Measurements from ENCODE around the gene SNCAIP.

Gene SNCAIP

DNA sequence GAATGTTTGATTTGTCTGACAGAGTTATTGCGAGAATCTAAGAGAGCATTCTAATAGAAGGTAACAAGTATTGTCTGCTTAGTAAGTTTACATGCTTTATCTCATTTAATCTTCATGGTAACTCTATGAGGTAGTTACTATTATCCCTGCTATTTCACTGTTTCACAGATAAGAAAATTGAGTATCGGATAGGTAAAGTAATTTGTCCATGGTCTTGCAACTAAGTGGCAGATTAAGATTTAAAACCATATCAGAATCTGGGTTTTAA is 118.2 kb downstream of the SNCAIP start:
- DNase-seq, result no peak

DNA sequence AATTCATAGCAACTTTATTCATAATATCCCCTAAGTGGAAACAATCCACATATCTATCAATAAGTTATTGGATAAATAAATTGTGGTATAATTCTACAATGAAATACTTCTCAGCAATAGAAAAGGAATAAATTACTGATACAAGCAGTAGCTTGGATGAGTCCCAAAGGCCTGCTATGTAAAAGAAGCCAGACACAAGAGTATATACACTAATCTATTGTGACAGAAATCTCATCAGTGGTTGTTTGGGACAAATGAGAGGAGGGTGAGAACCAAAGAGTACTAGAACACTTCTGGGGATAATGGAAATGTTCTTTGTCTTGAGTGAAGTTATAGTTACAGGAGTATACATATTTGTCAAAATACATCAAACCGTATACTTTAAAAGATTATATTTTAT is 119.3 kb downstream of the SNCAIP start:
- DNase-seq, result no peak

DNA sequence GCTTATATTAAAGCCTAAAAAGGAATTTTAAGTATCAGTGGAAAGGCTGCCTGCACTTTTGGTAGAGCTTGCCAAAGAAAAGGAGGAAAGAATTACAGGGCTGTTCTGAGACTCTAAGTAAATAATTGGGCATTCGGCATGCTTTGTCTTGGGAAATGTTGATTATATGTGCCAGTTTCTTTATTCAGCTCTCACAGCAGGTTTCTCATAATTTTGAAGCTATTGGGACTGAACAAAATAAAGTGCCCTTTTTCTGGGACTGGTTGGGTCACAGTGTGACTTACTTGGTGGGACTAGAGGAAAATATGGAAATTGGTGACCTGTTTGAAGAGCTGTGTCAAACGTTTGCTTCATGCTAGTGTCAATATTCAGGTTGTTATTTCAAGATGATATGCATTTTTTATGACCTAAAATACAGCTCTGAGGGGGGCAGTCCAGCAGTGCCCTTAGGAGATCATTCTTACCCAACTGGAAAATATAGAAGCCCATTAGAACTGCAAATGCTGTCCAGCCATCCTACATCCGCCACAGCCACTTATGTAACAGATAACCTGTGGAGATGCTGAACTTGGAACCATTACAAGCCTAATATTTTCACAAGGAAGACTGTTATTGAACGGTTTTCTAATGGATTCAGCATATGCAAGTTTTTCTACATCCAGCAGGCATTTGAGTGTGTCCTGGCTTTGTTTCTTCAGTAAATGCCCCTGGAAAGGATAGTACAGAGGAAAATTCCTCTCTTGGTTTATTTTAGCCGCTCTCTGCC is 122.4 kb downstream of the SNCAIP start:
- DNase-seq, result no peak

DNA sequence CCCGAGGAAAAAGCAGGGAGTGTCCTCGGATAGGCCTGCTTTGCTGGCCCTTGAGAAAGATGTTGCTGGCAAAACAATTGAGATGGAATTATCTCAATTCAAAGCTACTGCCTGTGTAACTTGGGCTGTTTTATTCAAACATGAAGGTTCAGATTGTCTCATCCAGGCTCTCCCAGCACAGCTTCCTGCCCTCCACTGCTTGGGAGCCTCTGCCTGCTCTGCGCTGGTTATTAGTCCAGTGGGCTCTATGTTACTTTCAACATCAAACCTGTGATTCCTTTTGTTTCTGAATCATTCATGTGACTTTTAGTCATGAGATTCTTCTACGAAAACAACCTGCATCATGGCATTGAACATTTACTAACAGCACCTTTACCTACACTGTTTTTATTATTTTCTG is 123.2 kb downstream of the SNCAIP start:
- DNase-seq, result no peak

DNA sequence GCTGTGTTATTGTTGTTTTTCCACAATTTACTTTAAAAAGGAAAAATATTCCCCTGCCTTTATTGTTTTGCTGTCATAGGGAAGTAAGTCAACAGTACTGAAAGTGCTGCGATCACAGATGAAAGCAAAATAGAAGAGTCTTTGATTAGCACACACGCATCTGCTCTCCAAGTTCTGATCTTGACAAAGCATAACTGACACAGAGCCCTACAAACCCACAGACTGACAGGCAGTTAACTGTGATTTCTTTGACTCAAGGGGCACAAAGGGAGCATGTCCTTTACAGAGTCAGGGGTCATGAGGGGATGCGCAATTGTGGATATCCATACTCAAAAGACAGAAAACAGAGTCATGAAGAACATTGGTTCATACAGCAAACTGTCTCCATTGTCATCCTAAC is 123.7 kb downstream of the SNCAIP start:
- DNase-seq, result no peak

DNA sequence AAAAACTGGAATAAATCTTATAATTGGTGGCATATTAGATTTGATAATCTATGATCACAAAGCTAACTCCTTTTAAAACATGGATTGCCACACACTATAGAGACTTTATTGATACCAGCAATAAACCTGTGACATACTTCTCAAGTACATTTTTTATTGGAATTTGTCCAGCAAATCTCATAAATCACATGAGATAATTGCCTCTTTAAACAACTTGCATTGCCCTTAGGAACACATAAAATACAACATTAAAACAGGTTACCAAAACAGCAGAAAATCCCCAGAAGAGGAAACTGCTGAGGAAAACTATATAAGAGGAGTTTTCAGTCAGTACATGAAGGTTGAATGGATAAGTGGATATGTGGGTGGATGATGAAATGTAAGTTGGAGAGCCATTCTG is 124.6 kb downstream of the SNCAIP start:
- no peak for DNase-seq

DNA sequence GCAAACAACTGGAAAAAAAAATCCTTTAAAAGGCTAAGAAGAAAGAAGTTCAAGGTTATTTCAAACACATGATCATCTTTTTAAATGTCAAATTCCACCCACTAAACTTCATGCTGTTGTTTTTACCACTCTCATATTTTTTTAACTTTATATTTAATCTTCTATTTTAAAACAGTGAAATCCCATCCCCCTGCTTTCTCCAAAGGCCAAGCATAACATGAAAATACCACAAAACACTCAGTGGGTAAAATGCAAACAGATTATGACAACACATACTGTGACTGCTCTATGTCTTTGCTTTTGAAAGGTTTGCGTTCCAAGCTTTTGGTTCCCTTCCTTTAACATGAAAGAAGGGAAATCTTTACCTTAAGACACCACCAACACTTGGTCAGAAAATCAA is 127.6 kb downstream of the SNCAIP start:
- no peak for DNase-seq

DNA sequence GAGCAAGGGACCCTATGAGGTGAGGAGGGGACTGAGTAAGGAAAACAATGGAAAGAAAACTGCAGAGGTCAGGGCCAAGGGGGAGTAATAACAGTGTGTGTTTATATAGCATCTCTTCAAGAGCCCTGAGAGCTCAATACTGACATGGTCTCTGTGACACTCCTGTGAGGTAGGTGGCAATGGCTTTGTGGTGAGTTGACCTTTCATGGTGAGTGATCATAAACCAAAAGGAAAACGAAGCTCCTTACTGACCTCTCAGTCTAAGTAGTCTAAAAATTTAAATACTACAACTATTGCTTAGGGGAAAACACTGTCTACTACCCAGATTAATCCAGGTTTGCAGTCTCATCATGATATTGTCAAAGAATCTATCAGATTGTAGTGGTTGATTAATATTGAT is 130.9 kb downstream of the SNCAIP start:
- DNase-seq, result no peak

DNA sequence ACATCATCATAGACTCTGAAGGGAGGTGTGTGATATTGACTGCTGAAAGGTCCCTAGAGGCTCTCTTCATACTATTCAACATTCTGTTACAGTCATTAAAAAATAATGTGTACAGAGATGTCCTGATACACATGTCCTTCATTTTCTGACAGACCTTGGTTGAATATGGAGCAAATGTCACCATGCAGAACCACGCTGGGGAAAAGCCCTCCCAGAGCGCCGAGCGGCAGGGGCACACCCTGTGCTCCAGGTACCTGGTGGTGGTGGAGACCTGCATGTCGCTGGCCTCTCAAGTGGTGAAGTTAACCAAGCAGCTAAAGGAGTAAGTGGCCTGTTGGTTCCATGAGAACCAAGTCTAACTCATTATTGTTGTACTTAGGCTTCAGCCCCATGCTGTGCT is 132.4 kb downstream of the SNCAIP start:
- DNase-seq, result no peak

DNA sequence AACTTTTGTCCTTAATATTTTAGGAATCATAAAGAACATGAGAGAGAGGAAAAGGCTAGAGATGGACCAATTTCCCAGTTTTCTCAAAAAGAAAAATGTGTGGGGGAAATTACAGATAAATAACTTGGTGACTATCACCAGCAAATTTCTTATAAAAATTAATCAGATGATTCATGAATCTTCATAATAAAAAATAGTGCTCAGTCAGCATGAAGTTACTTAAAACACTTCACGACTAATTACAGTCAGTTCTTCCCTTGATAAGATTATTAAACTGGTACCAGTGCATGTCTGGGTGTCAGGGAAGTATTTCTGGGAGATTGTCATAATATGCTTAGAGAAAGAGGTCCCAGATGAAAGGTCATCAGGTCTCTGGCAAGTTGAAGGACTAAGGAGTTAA is 133.0 kb downstream of the SNCAIP start:
- DNase-seq, result no peak

DNA sequence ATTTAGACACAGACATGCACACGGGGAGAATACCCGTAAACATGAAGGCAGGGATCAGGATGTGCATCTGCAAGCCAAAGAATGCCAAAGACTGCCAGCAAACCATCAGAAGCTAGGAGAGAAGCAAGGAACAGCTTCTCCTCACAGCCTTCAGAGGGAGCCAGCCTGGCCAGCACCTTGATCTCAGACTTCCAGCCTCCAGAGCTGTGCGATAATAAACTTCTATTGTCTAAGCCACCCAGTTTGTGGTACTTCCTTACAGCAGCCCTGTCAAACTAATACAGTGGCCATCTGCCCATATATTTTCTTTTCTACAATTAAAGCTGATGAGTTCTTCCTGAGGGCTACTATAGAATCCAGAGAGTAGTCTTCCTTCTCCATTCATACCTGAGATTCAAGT is 135.0 kb downstream of the SNCAIP start:
- DNase-seq, result no peak

DNA sequence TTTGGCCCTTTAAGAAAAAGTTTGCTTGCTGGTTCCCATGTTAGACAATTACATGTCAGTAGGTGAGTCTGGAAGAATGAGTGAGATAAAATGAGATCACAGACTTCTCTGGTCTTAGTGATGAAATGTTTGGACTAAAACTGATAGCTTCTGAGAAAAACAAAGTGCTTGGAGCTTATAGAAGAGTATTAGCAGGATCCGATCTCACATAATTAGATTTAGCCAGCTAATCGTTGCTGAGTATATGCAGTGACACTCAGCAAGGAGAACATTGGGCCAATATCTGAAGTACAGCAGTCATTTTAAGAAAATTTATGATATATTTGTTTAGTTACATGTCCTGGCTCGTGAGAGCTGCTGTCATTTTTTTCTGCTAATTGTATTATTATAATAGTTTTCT is 135.8 kb downstream of the SNCAIP start:
- DNase-seq, result no peak

DNA sequence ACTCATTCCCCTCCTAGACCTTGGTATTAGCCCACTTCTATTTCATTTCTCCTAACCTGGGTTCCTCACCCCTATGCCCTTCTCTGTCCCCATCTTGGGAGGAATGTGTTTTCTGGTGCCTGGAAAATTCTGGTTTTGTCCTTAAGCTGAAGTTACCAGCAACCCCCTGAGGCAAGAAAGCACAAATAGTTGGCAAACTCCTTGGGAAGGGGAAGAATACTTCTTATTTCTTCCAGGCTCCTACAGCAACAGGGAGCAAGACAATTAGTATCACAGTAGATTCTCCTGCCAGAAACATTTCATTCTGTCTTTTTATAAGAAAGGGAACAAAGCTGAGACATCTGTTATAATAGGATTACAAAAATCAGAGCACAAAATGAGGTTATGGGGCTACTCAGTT is 142.5 kb downstream of the SNCAIP start:
- no peak for DNase-seq

DNA sequence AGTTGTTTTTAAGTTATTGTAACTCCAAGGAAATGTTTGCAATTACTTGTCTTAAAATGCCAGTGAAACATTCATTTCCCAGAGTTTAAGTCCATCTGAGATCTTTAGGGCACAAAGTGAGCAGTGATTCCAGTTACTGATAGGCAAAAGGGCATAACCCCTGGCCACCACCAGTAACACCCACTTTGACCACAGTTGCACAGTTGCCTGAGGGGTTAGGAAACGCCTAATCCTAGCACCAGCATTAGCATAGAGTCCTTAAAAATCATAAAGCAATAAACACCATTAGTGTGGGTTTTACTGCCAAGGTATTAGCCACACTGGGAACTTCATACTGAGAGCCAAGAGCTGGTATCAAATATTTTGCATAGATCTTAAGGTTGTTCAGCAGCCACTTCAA is 143.9 kb downstream of the SNCAIP start:
- no peak for DNase-seq

DNA sequence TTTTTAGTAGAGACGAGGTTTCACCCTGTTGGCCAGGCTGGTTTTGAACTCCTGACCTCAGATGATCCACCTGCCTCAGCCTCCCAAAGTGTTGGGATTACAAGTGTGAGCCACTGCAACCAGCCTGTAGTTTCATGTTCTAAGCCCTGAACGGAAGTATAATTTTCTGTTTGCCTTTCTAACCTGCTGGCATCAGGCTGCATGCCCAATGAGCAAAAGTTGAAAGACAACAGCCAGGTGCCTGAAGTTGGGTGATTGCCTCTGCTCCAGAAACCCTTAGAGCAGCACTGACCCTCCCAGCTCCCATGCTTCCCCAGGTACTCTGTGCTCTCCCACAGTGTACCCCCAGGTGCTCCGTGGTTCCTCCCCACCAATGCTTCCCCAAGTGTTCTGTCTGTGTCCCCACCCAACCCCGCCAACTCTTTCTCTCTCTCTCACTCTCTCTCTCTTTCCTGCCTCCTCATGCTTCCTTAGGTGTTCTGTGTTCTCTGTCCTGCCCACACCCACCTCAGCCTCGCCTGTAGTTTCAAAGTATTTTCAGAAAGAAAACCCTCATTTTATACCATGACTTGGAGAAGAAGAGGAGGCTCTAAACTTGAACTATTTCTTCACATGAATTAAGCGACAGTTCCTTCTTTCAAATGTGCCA is 145.3 kb downstream of the SNCAIP start:
- DNase-seq, result no peak

DNA sequence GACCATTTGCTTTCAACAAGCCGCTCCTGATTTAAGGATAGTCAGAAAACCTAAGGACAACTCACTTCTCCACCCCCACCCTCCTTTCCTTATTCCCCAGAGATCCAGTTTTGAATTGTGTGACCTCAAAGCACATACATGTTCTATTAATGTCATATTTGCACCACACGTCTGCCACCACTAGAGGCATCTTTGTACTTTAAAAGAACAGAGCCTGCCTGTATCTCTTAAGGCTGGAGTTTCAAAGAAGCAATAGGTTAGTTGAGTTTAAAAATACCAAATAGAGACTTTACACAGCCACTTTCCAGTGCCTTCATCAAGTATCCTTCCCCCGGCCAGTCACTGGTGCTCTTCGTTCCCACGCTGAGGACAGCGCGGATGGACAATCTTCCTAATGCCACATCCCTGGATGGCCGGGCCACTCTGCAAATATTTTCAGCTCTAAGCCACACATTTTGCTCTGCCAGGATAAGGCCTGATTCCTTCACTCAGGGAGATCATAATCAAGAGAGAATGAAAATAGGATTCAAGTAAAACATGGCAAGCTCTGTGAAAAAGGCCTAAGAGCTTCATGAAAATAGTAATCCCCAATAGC is 146.3 kb downstream of the SNCAIP start:
- DNase-seq, result no peak

DNA sequence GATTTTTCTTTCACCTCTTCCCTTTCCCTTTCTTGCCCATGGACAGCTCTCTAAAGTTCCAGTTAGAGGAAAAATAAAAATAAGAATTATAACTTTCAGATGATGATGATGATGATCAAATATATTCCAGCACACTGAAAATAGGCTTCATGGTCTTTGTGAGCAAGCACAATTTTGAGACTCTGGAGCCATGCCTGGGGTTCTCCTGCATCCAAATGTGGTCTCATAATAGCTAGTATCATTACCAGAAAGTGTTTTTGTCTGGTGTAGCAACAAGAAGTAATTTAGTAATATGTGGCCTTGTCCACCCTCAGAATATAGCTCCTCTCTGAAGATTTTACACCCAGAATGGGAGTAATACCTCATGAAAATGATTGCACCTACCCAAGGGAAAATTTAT is 150.4 kb downstream of the SNCAIP start:
- no peak for DNase-seq

DNA sequence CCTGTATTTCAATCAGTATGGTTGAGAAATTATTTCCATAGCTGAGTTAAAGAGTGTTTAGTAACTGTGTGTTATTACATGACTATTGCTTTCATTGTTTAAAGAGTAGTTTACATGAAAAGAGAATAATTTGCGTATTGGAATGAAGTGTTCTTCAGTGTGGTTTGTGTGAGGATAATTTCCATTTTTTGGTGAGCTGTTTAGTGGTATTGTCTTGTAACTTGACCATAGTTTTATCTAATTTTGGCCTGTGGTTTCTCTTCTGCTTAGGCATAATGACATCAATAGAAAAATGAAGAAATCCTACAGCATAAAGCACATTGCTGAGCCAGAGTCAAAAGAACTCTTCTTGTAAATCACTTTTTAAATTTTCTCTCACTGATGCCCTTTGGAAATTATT is 151.2 kb downstream of the SNCAIP start:
- DNase-seq, result no peak

DNA sequence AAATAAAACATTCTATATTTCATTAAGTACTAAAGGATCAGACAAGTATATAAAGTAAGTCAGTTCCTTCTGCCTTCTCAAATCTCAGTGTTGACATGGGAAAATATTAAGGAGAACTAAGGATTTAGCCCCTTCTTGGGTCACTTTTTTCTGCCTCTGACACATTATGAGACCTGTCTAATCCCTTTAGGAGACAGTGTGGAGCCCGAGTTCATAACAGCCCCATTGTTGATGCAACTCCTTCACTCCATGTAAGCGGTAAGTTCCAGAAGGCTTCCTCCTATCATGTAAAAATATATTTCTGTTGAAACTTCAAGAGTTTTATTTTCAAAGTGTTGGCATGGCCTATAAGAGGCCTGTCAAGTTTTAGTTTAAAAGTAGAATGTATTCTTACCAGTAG is 152.2 kb downstream of the SNCAIP start:
- DNase-seq, result no peak

DNA sequence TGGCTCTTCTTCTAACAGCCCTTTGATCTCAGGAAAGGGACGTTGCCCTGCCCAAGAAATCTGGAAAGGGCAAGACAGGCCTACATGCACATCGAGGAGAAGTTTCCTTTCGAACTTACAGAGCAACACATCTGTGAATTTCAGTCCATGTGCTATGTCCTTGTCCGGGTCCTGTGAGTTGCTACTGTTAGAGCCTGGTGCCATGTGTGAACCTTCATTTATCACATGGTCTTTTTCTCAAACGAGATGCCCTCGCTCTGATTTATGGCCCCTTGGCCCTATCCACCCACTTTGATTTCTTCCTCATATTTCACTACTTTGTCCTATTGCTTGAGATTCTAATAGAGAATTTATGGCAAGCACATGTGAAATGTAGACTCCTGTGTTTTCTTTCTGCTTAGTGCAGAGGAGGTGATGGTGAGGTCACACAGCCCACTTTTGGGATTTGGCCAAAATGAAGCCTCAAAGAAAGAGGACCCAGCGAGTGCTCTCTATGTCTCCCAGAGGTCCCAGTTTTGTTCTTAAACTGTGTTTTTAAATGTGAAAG is 153.1 kb downstream of the SNCAIP start:
- DNase-seq, result no peak

DNA sequence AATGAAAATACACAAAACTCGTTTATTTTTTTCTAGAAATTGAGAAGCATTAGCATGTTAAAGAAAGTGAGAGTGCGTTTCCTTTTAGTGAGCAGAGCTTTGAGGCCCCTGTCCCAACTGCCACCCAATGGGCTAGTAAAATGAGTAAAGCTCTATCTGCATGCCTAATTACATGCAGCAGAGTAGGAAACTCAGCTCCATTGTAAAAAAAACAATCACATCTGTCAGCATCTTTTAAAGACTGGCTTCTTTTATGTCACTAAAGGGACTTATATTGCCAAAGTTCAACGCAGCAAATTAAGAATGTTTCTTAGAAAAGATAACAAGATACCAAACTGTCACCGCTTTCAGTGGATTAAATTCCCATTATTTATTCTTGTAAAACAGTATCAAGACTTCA is 154.0 kb downstream of the SNCAIP start:
- no peak for DNase-seq

DNA sequence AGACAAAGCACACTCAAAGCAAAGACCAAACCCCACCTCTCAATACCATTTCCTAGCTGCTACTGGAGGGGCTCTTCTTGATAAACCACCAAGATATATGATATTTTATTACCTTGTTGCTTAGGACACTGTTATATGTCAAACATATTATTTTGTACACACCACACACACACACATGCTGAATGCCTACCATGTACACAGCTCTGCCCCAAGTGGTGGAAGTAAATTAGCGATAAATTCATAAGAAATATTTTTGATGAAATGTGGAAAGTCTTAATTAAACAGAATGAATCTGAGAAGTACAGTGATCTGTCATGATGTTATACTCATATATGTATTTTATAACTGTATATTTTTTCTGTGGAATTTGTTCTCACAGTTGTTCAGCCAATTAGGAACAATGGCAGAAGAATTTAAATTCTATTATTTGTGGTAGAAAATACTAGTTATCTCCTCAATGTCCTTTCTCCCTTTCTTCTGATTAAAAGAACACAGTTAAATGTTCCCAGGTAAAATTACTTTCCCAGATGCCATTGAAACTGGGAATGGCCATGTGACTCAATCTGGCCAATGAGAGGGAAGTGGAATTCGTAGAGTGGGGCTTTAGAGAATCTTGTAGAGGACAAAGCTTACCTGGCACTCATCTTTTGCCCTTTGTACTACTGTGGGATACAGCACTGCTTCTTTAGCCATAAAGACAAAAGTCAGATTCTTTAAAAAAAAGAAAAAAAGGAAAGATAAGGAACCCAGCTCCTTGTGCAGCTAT is 156.5 kb downstream of the SNCAIP start:
- no peak for DNase-seq

DNA sequence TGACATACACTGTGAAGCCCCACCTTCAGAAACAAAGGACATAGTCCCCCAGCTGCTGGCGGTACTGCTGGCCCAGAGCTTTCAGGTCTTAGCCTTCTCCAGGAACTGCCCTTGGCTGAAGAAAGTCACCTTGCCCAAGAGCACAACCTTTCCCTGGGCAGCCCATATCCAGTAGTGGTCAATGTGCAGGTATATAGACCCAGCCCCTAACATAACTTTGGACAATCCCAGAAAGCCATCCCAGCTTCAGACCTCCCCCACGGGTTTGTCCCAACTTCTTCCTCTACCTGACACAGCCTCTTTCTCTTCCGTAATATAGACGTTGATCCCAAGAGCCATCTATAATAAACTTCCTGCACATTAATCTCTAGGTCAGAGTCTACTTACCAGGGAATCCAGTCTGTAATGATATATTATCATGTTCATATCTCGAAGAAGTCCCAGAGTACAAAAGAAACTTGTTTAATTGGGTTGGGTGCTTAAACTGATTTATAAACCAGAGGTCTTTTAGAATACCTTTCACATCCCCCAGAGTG is 157.4 kb downstream of the SNCAIP start:
- no peak for DNase-seq

Measured in activated gamma-delta T cell (primary cell).